Measurements from ENCODE around the gene MSANTD7.

DNA sequence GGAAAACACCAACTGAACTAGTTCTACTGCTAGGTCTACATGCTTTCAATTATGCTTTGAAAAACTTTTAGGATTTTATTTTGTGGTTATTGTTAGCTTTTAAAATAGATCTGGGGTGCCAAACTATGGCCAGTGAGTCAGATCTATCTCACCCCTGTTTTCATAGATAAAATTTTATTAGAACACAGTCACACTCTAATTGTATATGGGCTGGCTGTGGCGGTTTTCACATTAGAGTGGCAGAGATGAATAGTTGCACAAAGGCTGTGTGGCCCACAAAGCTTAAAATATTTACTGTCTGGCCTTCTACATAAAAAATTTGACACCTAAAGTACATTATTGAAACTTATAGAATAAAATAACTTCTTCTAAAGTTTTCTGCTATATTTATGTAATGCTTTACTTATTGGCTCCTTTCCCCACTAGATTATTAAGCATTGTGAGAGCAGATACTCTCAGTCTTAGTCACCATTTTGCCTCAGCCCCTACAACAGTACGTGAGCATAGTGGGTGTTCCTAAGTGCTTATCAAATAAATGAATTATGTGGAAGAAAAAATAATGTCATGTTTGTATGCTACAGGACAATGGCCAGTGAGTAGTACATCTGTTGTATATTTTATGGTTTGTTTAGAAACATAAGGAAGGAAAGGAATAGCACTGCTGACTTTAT, 35.1 kb downstream of the MSANTD7 start:
- TF ChIP-seq, protein P1, sequence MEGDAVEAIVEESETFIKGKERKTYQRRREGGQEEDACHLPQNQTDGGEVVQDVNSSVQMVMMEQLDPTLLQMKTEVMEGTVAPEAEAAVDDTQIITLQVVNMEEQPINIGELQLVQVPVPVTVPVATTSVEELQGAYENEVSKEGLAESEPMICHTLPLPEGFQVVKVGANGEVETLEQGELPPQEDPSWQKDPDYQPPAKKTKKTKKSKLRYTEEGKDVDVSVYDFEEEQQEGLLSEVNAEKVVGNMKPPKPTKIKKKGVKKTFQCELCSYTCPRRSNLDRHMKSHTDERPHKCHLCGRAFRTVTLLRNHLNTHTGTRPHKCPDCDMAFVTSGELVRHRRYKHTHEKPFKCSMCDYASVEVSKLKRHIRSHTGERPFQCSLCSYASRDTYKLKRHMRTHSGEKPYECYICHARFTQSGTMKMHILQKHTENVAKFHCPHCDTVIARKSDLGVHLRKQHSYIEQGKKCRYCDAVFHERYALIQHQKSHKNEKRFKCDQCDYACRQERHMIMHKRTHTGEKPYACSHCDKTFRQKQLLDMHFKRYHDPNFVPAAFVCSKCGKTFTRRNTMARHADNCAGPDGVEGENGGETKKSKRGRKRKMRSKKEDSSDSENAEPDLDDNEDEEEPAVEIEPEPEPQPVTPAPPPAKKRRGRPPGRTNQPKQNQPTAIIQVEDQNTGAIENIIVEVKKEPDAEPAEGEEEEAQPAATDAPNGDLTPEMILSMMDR (IDR thresholded peaks at IDR 0.05), result no peak
- TF ChIP-seq POLR2A (IDR thresholded peaks at IDR 0.05), result no peak
